Mucosa of rectum (tissue), 2 donors: Measurements from ENCODE around the gene SETD4.

Experiments used
- H3K27ac ChIP-seq, 2 donors: one replicate each; pipeline ENCODE4 v1.7.0; 2013; ENCODE audit warnings: inconsistent platforms in 2 of 2, low read depth in 2 of 2, low read length in 2 of 2
- H3K27me3 ChIP-seq, 2 donors: one replicate each; pipeline ENCODE4 v1.7.0; 2013; ENCODE audit warnings: low read length in 2 of 2; ENCODE audit not compliant: control insufficient read depth in 2 of 2, insufficient read depth in 2 of 2
- H3K36me3 ChIP-seq, 2 donors: one replicate each; pipeline ENCODE4 v1.7.0; 2013; ENCODE audit warnings: low read length in 2 of 2; ENCODE audit not compliant: control insufficient read depth in 2 of 2, insufficient read depth in 2 of 2
- H3K4me1 ChIP-seq, 2 donors: one replicate each; pipeline ENCODE4 v1.7.0; 2013; ENCODE audit warnings: low read length in 2 of 2, mild to moderate bottlenecking in 1 of 2; ENCODE audit not compliant: control insufficient read depth in 2 of 2, insufficient read depth in 2 of 2
- H3K4me3 ChIP-seq, 2 donors: one replicate each; pipeline ENCODE4 v1.7.0; 2013; ENCODE audit warnings: low read length in 2 of 2
- H3K9ac ChIP-seq, 2 donors: one replicate each; pipeline ENCODE4 v1.7.0; 2013; ENCODE audit warnings: low read length in 2 of 2, low read depth in 1 of 2, mild to moderate bottlenecking in 1 of 2
- H3K9me3 ChIP-seq, 2 donors: one replicate each; pipeline ENCODE4 v1.7.0; 2013; ENCODE audit warnings: low read length in 2 of 2; ENCODE audit not compliant: control insufficient read depth in 2 of 2
- donor health status: healthy.
- donor health status: Normal muscosa, but diverticular disease.

The SETD4 gene

GRCh38 chr21:36034211-36034913 lies 26.0 kb downstream of the SETD4 start:
- Histone ChIP-seq H3K4me3 (no peak overlapping the region), H3K27me3 (no peaks in the 10 kb centered on the region), H3K4me1 (no peaks in the 10 kb centered on the region), H3K36me3 (peaks cover 18 to 31% of the 10 kb centered on the region in 2 donors), H3K9ac (no peak overlapping the region), H3K9me3 (no peaks in the 10 kb centered on the region), H3K27ac (no peak overlapping the region)

GRCh38 chr21:36032647-36033406 lies 27.5 kb downstream of the SETD4 start:
- H3K4me3 ChIP-seq = no peak overlapping the region
- H3K27ac ChIP-seq = no peak overlapping the region
- H3K9ac ChIP-seq = no peak overlapping the region
- H3K9me3 ChIP-seq = no peaks in the 10 kb centered on the region
- no peaks in the 10 kb centered on the region for H3K4me1 ChIP-seq
- peaks cover 11 to 19% of the 10 kb centered on the region in 2 donors for H3K36me3 ChIP-seq
- H3K27me3 ChIP-seq = no peaks in the 10 kb centered on the region

GRCh38 chr21:36030581-36031189 lies 29.6 kb downstream of the SETD4 start:
- Histone ChIP-seq H3K9ac (no peak overlapping the region), H3K36me3 (peaks cover 0 to 5% of the 10 kb centered on the region in 2 donors), H3K4me3 (no peak overlapping the region), H3K27me3 (no peaks in the 10 kb centered on the region), H3K27ac (no peak overlapping the region), H3K4me1 (no peaks in the 10 kb centered on the region), H3K9me3 (no peaks in the 10 kb centered on the region)

DNA sequence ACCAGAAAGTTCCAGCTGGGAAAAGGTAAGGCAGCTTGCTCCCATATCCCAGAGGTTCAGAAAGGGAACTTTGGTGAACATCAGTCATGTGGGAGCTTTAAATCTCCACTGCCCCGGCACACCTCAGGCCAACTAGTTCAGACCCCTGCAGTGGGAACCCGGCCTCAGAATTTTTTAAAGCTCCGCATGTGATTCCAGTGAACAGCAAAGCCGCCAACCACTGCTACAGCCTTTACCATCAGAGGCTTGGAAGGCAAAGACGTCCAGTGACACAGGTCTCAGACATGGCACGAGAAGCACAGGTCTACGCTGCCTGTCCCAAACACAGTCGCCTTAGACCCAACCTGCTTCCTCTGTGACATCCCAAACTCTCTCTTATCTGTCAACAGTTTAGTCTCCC lies 31.0 kb downstream of the SETD4 start:
- Histone ChIP-seq H3K36me3 (no peaks in the 10 kb centered on the region), H3K9me3 (no peaks in the 10 kb centered on the region), H3K9ac (no peak overlapping the region), H3K4me3 (no peak overlapping the region), H3K27me3 (no peaks in the 10 kb centered on the region), H3K4me1 (no peaks in the 10 kb centered on the region), H3K27ac (no peak overlapping the region)

- no peak overlapping the region for H3K27ac ChIP-seq
- H3K9me3 ChIP-seq = no peaks in the 10 kb centered on the region
- H3K36me3 ChIP-seq = no peaks in the 10 kb centered on the region
- no peaks in the 10 kb centered on the region for H3K27me3 ChIP-seq
- H3K4me1 ChIP-seq = no peaks in the 10 kb centered on the region
- H3K4me3 ChIP-seq = no peak overlapping the region
- H3K9ac ChIP-seq = no peak overlapping the region
Observed at GRCh38 chr21:36028127-36029069, 31.9 kb downstream of the SETD4 start.

DNA sequence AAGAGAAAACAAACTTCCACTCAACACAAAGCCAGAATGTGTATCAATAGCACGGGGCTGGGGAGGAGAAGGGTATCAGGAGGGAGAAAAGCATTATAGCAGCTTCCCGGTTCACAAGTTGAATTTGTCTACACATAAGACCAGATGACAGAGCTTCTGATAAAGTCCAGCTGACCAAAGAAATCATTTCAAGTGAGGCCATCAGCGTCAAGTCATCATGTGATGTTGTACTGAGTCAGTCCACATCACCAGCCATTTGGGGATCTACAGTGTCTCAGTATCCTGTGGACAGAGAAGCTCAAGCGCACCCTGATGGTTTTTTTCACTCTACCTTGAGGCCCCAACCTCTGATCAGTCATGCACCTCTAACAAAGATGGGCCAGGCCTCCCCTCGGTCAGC lies 33.0 kb downstream of the SETD4 start:
- H3K27me3 ChIP-seq = no peaks in the 10 kb centered on the region

GRCh38 chr21:36024782-36025181 lies 35.5 kb downstream of the SETD4 start:
- H3K4me1 ChIP-seq = no peaks in the 10 kb centered on the region
- H3K9me3 ChIP-seq = no peaks in the 10 kb centered on the region
- H3K27me3 ChIP-seq = no peaks in the 10 kb centered on the region

More for the DNA sequence above, 33.0 kb downstream of the SETD4 start:
- Histone ChIP-seq H3K27ac (no peak overlapping the region), H3K36me3 (no peaks in the 10 kb centered on the region), H3K4me3 (no peak overlapping the region), H3K9me3 (no peaks in the 10 kb centered on the region), H3K4me1 (no peaks in the 10 kb centered on the region), H3K9ac (no peak overlapping the region)

GRCh38 chr21:36023092-36023480 lies 37.2 kb downstream of the SETD4 start:
- no peaks in the 10 kb centered on the region for H3K36me3 ChIP-seq

More at GRCh38 chr21:36024782-36025181, 35.5 kb downstream of the SETD4 start:
- Histone ChIP-seq H3K36me3 (no peaks in the 10 kb centered on the region), H3K27ac (no peak overlapping the region), H3K4me3 (no peak overlapping the region), H3K9ac (no peak overlapping the region)

DNA sequence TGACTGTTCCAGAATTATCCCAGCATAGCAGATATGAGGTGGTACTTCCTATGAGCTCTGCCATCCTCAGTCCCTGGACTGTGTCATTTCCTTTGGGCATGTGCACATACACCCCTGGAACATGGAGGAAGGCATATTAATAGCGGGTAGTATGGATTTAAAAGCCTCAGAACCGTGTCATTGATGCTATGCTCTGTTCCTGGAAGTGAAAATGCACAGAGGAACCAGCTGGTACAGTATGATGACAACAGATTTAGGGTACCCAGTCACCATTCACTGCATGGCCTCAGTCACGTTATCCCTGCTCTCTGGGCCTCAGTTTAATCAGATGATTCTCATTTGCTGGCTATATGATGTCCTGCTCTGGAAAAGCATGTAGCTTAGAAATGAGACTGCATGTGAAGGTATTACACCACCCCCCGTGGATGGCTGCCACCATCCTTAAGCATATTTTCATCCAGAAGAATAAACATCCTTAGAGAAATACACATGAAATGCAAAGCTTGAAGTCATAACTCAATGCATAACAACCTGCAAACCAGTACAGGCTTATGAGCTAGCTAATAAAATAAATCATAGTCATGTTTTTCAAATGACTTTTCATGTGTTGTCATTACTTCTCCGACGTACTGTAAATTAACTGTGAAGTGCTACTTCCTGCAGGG lies 37.8 kb downstream of the SETD4 start:
- Histone ChIP-seq H3K9me3 (no peaks in the 10 kb centered on the region), H3K4me3 (no peak overlapping the region), H3K9ac (no peak overlapping the region), H3K36me3 (no peaks in the 10 kb centered on the region), H3K4me1 (no peaks in the 10 kb centered on the region), H3K27me3 (no peaks in the 10 kb centered on the region), H3K27ac (no peak overlapping the region)

More at GRCh38 chr21:36023092-36023480, 37.2 kb downstream of the SETD4 start:
- Histone ChIP-seq H3K4me1 (no peaks in the 10 kb centered on the region), H3K9ac (no peak overlapping the region), H3K27me3 (no peaks in the 10 kb centered on the region), H3K4me3 (no peak overlapping the region), H3K9me3 (no peaks in the 10 kb centered on the region), H3K27ac (no peak overlapping the region)
